ACC112 (cell line): ENCODE results near the gene SOS1.

ENCODE experiments used
- H2AFZ ChIP-seq: fragments of 200-600 bp; sonication (generic); one replicate; pipeline ENCODE4 v1.6.0; 2017; ENCODE audit warnings: antibody characterized with exemption, low read length; ENCODE audit not compliant: unreplicated experiment
- H3K27ac ChIP-seq: fragments of 200-600 bp; sonication (generic); 2 replicates; pipeline ENCODE4 v1.5.1; 2014; ENCODE audit warnings: low read depth, mild to moderate bottlenecking, antibody characterized with exemption, low read length, moderate library complexity
- H3K27me3 ChIP-seq: fragments of 200-600 bp; sonication (generic); 2 replicates; pipeline ENCODE4 v1.6.1; 2014; ENCODE audit warnings: mild to moderate bottlenecking, antibody characterized with exemption, low read length, moderate library complexity, mixed read lengths; ENCODE audit not compliant: insufficient read depth
- H3K36me3 ChIP-seq: fragments of 200-600 bp; sonication (generic); 2 replicates; pipeline ENCODE4 v1.6.1; 2016; ENCODE audit warnings: mild to moderate bottlenecking, antibody characterized with exemption, low read length, moderate library complexity, mixed read lengths; ENCODE audit not compliant: insufficient read depth
- H3K4me1 ChIP-seq: fragments of 200-600 bp; sonication (generic); one replicate; pipeline ENCODE4 v1.6.1; 2016; ENCODE audit warnings: low read length, mixed read lengths; ENCODE audit not compliant: insufficient read depth, unreplicated experiment, control insufficient read depth
- H3K4me3 ChIP-seq: fragments of 200-600 bp; sonication (generic); 2 replicates; pipeline ENCODE4 v1.5.1; 2014; ENCODE audit warnings: mild to moderate bottlenecking, low read depth, low read length
- H3K79me2 ChIP-seq: fragments of 200-600 bp; sonication (generic); one replicate; pipeline ENCODE4 v1.6.0; 2016; ENCODE audit warnings: low read length; ENCODE audit not compliant: control insufficient read depth, unreplicated experiment, insufficient read depth

SOS1 gene

DNA sequence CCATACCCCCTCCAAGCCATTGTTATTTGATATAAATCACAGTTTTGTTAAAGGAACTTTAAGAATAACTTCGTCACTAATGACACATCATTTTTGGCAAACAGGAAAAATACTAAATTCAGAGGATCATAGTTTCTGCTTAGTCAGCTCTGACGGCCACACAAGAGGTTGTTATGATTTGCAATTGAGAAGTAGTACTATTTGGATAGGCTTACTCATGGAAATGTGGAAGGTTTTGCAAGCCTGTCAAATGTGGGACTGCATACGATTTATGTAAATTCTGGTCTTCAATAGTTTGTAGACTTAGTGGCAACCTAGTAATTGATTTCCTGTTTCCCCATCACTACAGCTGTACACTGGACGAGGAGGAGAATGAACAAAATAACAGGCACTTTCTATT lies 123.1 kb downstream of the SOS1 start:
- Histone ChIP-seq H3K27me3 (no peaks in the 10 kb centered on the region), H3K27ac (peak overlapping the region; percentile 91), H3K4me3 (no peak overlapping the region), H3K36me3 (peaks cover 27% of the 10 kb centered on the region), H3K79me2 (no peaks in the 10 kb centered on the region), H3K4me1 (peaks cover 12% of the 10 kb centered on the region), H2AFZ (no peak overlapping the region)

GRCh38 chr2:38991899-38992298 lies 129.0 kb downstream of the SOS1 start:
- Histone ChIP-seq H3K4me1 (no peaks in the 10 kb centered on the region), H3K36me3 (peaks cover 16% of the 10 kb centered on the region), H3K27ac (no peak overlapping the region), H3K4me3 (no peak overlapping the region), H2AFZ (no peak overlapping the region), H3K27me3 (no peaks in the 10 kb centered on the region), H3K79me2 (no peaks in the 10 kb centered on the region)

GRCh38 chr2:38988716-38989115 lies 132.1 kb downstream of the SOS1 start:
- Histone ChIP-seq H2AFZ (no peak overlapping the region), H3K27me3 (no peaks in the 10 kb centered on the region), H3K4me3 (no peak overlapping the region), H3K79me2 (no peaks in the 10 kb centered on the region), H3K27ac (no peak overlapping the region), H3K36me3 (peaks cover 12% of the 10 kb centered on the region), H3K4me1 (no peaks in the 10 kb centered on the region)

- Histone ChIP-seq H3K36me3 (peaks cover 12% of the 10 kb centered on the region), H2AFZ (no peak overlapping the region), H3K4me3 (no peak overlapping the region), H3K4me1 (no peaks in the 10 kb centered on the region), H3K27me3 (no peaks in the 10 kb centered on the region), H3K79me2 (no peaks in the 10 kb centered on the region), H3K27ac (no peak overlapping the region)
These were observed 138.4 kb downstream of the SOS1 start for GRCh38 chr2:38982498-38982897.

DNA sequence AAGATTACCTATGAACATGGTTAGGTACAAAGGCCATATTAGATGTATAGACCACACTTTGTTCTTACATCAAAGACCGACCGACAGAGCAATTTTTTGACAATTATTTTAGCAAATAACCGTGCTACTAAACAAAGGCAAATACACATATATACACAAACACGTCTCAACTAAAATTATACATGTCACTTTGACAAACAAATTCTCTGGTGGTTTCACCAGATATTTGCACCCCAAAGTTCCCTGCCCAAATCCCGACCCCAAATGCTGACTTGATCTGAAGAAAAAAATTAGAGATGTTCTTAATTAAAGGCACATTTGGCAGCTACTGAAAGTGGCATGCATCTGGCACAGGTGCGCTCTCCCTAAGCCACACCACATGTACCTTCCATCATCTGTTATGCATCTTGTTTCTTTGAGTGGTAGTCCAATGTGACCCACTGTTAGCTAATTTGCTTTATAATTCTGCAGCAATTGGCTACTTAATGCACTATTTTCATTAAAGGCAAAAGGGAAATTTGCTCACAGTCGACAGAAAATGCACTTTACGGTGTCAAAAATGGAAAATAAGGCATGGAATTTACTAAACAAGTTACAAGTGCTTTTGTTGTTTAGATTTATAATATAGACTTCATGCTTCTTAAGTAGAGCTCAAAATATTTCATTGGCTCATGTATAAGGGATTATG lies 139.0 kb downstream of the SOS1 start:
- Histone ChIP-seq H3K27ac (no peak overlapping the region), H2AFZ (no peak overlapping the region), H3K4me1 (no peaks in the 10 kb centered on the region), H3K27me3 (no peaks in the 10 kb centered on the region), H3K4me3 (no peak overlapping the region), H3K79me2 (no peaks in the 10 kb centered on the region), H3K36me3 (peaks cover 12% of the 10 kb centered on the region)

DNA sequence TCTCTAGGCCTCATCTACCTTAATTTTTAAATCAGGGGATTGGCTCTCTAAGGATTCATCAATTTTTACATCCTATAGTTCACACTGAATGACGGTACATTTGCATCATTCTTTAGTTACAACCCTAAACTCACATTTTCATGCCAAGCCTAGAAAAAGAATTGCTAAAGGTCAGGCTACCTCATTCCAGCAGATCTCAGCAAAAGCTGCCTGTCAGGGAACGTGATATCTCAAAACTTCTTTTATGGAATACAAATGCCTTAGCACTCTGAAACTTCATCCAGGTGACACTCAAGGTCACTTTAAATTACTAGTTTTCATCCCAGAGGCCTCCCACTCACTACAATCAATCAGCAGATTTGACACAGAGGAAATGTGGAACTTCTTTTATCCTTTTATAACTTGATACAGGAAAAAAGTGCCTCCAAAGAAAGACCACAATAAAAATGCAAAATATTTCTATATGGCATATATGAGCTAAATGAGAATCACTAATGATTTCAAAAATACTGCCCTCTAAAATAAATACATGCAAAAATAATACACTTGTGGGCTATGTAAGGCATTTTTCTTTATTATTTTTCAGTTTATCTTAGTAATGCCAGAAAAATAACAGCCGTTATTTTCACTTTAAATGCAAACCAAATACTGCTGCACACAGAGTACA lies 139.7 kb downstream of the SOS1 start:
- no peak overlapping the region for H3K27ac ChIP-seq
- no peaks in the 10 kb centered on the region for H3K79me2 ChIP-seq
- no peaks in the 10 kb centered on the region for H3K4me1 ChIP-seq
- peaks cover 12% of the 10 kb centered on the region; the same call in 1 of the 2 replicates for H3K36me3 ChIP-seq
- no peak overlapping the region for H2AFZ ChIP-seq
- no peak overlapping the region for H3K4me3 ChIP-seq
- H3K27me3 ChIP-seq = no peaks in the 10 kb centered on the region

GRCh38 chr2:38978908-38979307 lies 141.9 kb downstream of the SOS1 start:
- Histone ChIP-seq H3K79me2 (no peaks in the 10 kb centered on the region), H3K4me1 (no peaks in the 10 kb centered on the region), H3K27ac (no peak overlapping the region), H2AFZ (no peak overlapping the region), H3K27me3 (no peaks in the 10 kb centered on the region), H3K36me3 (no peaks in the 10 kb centered on the region), H3K4me3 (no peak overlapping the region)

- Histone ChIP-seq H3K27ac (no peak overlapping the region), H3K36me3 (no peaks in the 10 kb centered on the region), H3K4me1 (no peaks in the 10 kb centered on the region)
These were observed 142.5 kb downstream of the SOS1 start for GRCh38 chr2:38978296-38978903.

GRCh38 chr2:38977047-38977446 lies 143.8 kb downstream of the SOS1 start:
- Histone ChIP-seq H3K27ac (no peak overlapping the region), H3K4me3 (no peak overlapping the region), H2AFZ (no peak overlapping the region), H3K27me3 (no peaks in the 10 kb centered on the region), H3K79me2 (no peaks in the 10 kb centered on the region), H3K4me1 (no peaks in the 10 kb centered on the region), H3K36me3 (no peaks in the 10 kb centered on the region)

More at GRCh38 chr2:38978296-38978903, 142.5 kb downstream of the SOS1 start:
- Histone ChIP-seq H3K27me3 (no peaks in the 10 kb centered on the region), H2AFZ (no peak overlapping the region), H3K4me3 (no peak overlapping the region), H3K79me2 (no peaks in the 10 kb centered on the region)

DNA sequence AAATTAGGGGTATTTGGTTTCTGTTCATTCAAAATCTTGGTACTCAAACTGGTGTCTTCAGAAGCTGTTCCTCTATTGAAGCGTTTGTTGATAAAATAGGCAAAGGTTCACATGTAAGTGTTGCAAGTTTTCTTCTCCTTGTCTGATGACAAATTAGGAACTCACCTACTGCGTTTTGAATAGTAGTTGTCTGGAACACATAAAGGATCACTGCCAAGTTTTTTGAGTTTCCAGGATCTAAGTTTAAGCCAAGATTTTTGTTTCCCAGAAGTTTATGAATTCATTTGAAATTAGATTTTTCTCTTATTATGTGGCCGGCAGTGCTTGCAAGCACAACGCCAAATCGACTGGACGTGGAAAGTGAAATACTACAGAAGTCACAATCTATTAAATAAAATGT lies 145.8 kb downstream of the SOS1 start:
- H3K79me2 ChIP-seq = no peaks in the 10 kb centered on the region
- H3K36me3 ChIP-seq = peaks cover 7% of the 10 kb centered on the region; the same call in 1 of the 2 replicates
- H2AFZ ChIP-seq = no peak overlapping the region
- no peak overlapping the region for H3K27ac ChIP-seq
- H3K4me3 ChIP-seq = no peak overlapping the region
- no peaks in the 10 kb centered on the region for H3K4me1 ChIP-seq
- H3K27me3 ChIP-seq = no peaks in the 10 kb centered on the region

DNA sequence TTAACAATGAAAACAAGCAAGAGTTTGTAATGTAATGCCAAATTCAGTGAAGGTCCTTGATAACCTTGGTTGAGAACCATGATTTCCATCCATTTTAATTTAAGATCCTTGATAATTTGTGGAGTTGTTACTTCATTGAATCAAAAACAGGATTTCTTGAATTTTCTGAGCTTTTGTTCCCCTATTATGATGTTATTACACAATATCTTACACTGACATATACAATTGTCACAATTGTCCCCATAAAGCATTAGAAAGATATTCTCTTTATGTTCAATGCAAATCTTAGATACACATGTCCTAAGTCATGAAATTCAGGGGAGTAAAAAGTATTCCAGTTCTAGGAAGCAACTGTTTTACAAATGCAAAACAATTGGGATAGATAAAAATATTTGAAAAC lies 147.6 kb downstream of the SOS1 start:
- H3K36me3 ChIP-seq = peaks cover 8% of the 10 kb centered on the region; the same call in 1 of the 2 replicates

More for the DNA sequence above, 147.6 kb downstream of the SOS1 start:
- H3K4me1 ChIP-seq = no peaks in the 10 kb centered on the region
- H3K4me3 ChIP-seq = no peak overlapping the region
- no peak overlapping the region for H3K27ac ChIP-seq
- H3K27me3 ChIP-seq = no peaks in the 10 kb centered on the region
- no peak overlapping the region for H2AFZ ChIP-seq
- no peaks in the 10 kb centered on the region for H3K79me2 ChIP-seq
